Measurements from ENCODE around the gene PPP1R3C.

PPP1R3C gene

DNA sequence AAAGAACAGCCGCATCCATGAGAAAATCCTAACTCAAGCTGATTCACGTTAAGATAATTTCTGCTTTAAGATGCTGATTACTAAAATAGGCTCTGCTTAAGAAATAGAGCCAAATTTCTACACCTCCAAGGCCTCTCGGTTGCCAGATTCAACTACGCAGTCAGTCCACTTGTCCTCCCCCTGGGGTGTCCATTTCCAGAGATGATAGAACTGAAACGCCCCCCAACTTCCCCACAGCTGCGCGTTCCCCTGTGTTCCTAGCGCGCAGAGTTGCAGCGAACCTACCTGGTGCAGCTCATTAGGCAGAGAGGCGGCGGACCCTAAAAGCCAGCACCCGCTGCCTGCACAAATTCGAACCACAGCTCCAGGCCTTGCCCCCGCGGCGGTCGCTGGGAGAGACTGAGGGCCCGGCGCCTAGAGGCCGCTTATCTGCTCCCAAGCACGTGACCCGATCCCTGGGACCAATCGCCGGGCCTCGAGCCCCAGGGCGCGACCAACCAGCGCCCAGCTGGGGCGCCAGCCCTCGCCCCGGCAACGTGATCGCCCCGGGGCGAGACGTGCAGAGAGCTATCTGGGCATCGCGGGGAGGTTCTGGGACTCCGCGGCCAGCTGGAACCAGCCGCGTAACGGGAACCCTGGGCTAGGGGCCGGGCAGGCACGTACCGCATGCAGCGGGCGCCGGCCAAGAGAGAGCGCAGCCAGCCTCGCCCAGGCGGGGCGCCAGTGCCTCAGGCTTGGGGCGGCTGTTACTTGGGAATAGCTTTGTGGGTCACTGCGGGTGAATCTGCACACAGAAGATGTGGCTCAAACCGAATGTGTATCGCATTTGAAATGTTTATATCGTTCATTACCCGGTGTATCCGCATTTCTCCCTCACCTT is at the start of gene PPP1R3C:
Gene PPP1R3C (minus strand): TSS at position 401 of the 880 bp plus-strand sequence. CDS start 102 bp downstream, at position 299.
- DNase-seq = peak; percentile 31

DNA sequence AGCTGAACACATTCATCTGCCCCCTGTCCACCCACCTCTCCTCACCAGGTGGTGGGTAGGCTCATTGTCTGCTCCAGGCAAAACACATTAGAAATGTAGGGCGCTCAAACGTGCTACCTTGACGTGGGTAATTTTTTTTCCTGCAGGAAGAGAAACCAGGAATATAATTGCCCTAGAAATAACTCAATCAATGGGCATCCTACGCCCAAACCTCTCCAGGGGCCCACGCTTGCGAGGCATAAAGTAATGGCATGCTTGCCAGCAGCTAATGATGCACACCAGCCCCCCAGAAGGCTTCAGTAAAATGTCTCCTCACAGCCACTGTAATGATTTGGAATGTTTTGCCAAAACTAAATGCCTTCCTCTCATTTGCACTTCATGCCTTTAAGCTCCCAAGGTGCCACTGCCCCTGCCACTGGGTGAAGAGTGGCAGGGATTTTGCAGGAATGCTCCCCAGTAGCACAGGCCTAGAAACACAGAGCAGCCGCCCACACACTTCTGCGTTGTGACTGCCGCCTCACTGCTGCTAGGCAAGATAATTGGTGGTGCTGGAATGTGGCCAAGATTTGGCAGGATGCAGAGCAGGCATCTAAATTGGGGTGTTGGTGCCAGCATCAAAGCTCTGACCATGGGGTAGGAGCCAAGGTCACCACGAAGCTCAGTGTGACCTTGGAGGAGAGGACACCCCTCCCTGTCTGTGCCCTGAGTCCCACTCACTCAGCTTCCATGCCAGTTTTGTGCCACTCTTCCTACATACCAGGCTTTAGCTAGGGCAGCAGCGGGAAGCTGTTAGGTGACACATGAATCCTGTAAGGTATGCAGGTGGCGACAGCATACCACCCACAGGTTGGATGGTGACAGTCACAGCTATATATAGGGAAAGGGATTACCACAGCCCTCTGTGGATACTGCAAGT is 48.7 kb upstream of the PPP1R3C start:
- no peak for DNase-seq

DNA sequence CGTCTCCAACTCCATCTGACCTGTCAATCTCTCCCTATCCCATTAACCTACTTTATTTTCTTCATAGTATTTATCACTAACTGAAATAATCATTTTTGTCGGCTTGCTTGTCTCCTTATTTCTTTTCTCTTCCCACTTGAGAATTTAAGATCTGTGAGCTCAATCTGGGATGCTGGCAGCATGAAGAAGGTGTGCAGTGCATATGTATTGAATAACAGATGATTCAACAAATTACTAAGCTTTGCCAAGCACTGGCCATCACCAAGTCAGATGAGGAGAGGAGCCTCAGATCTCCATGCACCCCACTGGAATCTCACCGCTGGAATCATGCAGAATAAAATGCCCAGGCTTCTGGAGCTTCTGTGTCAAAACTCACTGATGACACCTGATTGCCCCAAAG is 47.6 kb upstream of the PPP1R3C start:
- no peak for DNase-seq

DNA sequence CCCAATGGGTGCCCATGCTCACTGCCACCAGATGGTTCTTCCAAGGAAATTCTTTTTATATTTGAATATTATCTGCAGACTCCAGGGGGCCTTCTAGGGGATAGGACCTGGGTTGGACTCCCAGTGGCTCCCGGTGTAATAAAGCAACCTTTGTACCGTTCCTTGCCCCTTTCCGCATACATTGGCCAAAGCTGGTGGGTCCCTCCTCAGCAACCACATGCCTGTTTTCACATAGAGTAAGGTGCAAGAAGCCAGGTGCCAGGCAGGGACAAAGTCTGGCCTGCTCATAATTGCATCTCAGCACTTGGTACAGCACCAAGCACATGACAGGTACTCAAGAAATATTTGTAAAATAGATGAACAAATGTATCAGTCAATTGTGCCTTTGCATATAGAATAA is 46.4 kb upstream of the PPP1R3C start:
- DNase-seq = no peak

DNA sequence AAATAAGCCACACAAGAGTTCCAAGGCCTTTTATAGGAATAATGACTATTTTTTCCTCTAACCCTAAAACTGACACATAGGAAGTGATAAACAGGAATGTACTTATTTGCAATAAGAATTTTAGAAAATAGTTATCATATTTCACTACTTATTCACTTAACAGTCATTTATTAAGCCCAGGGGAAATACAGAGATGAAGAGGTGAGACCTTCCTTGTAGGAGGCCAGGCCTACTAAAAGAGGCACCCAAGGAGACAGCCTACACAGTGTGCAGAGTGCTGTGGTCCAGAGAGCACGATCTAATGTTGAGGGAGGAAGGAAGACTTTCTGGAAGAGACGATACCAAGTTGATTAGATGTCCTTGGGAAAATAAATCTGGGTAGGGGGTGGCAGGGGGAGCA is 45.0 kb upstream of the PPP1R3C start:
- DNase-seq = no peak

DNA sequence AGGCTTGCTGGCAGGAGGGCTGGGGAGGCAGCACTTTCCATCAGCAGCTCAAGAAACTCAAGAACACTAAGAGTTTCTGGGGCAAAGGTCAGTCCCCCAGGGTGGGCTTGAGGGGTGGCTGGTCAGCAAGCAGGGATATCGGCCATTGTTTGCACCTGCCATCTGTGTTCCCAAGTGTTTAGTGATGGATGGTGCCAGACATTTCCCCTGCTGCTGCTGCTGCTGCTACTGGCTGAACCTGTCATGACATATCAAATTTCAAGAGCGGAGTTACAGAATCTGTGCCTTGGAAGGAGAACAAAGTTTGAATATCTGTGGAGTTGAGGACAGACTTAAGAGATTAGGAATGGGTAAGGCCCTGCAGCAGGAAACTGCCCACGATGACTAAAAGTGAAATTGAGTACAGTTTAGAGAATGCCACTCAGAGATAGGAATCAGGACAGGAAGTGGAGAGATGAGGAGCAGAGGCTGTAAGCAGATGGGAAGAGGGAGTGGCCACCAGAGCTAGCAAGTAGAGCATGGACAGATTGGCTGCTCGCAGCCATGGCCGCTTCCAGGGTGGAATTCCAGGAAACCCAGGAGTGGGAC is 39.2 kb upstream of the PPP1R3C start:
- no peak for DNase-seq

DNA sequence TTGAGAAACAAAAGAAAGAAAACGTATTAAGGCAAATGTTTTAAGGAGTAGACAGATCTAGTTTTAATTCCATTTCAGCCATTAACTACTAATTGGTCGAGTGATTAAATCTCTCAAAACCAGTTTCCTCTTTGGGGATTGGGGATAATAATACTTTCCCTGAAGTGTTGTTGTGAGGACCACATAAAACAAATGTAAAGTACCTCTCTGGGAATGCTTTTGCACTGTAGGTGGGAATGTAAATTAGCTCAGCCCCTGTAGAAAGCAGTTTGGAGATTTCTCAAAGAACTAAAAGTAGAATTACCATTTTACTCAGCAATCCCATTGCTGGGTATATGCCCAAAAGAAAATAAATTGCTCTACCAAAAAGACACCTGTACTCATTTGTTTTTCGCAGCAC is 36.0 kb upstream of the PPP1R3C start:
- no peak for DNase-seq

DNA sequence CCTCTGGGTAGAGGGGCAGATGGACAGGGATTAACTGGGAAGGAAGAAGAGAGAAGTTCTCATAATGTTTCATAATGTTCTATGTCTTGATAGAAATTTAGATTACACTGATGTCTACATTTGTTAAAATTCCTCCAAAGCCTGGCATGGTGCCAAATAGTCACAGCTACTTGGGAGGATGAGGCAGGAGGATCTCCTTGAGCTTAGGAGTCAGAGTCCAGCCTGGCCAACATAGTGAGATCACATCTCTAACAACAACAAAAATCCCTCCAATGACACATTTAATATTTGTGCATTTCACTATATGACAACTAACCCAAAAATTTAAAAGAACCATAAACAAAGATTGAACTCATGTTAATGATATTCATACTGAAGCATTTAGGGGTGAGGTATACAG is 33.0 kb upstream of the PPP1R3C start:
- DNase-seq = no peak

DNA sequence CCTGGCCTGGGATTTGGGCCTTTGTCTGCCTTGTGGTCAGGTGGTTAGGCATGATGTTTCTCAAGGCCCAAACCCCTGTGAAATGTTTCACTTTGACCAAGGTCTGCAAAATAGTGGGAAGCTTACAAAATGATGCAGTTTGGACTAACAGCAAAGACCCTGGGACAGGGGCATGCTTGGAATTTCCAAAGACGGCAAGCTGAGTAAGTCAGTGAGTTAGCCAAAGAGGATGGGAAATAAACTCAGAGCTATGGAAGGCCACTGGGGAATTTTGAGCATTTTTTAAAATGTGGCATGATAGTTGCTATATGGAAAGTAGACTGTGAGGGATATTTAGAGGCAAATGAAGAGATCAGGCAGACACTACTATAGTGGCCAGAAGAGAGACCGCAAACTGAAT is 31.6 kb upstream of the PPP1R3C start:
- DNase-seq = no peak

DNA sequence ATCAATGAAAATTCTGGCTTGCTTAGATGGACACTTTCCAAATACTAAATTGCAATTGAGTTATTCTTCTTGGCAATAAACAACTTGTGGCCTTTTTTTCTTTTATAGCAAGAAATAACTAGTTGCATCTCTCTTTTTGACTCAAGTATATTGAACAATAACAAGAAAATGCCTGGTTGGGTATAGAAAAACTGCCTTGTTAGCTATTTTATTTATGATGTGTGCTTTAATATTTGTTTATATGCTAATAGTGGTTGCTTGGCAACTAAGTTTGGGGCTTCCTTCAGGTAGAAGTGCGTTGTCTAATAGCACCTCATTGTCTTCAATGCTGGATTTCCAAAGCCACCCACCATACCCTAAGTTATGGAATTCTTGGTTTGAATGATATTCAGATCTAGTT is 30.1 kb upstream of the PPP1R3C start:
- DNase-seq = no peak

DNA sequence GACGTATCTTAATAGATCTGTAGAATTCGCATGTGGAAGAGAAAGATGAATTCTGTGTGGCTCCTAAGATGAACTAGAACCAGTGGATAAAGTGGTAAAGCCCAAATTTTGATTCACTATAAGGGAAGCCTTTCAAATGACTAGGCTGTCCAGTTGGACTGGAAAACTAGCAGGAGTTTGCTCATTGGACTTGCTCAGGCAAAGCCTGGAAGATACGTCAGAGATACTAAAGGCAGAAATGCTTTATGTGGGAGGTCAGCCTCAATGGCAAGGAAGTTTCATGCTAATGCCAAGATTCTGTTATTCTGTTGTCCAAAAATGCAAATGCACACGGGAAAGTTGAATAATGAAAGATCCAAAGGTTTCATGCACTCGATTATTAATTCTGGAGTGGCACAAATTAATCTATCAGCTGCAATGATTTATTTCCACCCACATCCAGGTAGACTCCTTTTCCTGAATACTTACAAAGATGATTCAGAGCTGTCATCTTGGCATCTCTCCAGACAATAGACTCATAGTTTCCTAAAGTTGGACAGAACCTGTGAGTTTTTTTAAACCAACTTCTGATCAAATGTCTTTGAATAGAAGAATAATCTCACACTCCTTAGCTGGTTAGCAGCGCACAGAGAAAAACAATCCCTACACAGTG is 20.5 kb upstream of the PPP1R3C start:
- DNase-seq = no peak

DNA sequence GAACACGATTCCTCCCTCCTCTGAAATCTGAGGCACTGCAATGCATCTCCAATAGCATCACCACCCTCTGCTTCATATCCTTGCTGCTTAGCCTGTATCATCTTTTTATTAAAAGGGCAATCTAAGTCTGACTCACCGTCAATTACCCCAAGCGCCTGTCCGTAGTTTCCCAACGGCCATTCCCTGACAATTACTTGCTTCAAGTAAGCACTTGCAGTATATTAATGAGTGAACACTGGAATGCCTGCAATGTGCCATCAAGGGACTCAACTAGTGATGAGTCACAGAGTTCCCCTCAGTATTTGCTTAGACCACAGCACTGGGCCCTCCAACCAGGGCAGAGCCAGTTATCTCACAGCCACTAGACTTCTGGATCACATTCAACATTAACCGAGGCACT is 19.5 kb upstream of the PPP1R3C start:
- no peak for DNase-seq

DNA sequence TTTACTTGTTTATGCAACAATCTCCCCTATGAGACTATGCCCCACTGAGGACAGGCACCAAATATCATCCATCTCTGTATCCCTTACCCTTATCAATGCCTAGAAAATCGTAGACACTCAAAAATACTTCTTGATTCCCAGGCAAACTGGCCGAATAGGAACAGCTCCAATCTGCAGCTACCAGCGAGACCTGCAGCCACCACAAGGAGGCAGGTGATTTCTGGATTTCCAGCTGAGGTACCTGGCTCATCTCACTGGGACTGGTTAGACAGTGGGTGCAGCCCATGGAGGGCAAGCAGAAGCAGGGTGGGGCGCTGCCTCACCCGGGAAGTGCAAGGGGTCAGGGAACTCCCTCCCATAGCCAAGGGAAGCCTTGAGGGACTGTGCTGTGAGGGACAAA is 10.8 kb upstream of the PPP1R3C start:
- DNase-seq = no peak

DNA sequence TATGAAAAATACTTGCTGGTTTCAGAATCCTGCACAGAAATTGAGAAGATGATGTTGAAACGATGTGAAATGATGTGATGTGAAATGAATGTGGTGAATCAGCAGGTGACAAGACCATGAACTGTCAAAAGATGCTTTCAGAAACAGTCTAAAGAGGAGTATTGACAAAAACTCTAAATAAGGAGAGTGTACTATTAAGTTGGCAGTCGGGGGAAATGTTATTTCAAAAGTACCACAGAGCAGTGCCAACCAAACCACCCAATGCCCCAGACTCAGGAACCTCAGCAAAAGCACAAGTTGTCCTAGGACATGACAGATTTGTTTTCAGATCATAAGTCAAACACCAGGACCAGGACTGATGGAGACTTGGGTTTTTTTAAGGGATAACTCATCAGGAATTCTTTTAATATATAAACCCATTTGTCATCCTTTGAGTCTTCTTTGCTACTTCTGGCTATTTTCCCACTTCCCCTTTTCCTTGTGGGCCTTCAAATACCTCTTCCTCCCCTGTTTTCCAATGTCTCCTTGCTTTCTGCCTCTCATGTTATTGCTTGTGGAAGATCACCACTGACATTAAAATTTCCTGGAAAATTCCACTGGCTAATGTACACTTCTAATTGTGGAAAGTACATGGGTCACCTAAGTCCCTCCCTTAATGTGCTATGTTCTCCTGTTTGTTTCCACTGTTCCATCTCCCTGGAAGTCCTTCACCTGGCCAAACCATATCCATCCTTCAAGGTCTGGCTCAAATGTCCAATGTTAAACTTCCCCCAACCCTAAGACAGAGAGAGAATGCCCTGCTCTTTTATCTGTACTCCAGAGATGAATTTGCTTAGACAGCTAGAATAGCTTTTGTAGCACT is 10.2 kb upstream of the PPP1R3C start:
- no peak for DNase-seq

DNA sequence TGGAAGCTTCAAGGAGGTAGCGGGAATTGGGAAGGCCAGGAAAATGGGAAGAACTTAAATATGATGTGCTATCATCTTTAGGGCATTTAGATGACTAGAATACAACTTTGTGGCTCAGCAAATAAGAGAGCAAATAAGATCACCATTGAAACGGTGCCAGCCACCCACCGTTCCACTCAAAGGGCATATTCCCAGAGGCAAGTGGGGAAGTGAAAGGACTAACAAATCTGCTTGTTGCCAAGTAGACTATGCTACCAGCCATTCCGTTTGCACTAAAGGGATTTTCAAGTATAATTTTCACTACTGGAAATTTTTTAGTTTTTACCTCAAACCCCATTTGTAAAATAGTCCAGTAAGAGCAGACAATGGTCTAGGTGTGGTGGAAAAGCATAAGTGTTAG is 4.0 kb upstream of the PPP1R3C start:
- DNase-seq = no peak

DNA sequence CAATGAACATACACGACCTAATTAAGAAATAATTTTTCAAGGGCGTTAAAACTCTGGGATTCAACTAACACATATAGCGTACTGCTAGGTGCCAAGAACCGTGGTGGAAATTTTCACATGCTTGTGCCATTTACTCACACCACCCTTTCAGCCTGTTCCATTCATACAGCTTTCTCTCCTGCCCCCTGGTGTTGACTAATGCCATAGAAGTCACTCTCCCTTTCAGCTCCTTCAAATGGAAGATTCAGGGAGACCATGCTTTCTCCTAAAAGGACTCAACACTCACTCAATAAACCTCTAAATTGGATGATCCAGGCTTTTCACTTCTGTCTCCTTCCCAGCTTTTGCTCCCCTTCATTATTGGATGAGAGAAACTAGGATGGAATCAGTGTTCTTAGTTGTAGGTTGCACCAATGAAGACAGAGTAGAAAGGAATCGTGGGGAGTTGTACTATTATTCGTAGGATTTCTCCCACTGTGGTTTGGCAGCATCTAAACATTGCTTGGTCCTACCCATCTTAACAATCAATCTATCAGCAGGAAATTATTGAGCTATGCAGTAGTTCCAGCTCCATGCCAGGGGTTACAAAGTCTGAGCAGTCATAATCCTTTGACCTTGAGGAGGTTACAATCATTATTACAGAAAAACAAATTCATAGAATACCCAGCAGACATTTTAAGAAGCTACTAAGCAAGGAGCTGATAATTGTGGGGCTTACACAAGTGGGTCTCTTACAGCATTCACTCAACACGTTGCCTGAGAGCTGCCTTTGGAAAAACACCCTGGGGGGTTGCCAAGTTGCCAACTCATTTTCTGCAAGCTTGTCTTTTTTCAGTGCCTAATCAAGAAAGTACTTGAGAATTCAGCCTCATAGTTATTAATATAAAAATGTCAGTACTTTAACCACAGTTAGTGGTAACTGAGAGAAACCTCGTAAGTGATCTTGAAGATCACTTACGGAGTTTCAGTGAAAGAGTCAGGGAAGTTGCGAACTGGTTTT is 2.8 kb upstream of the PPP1R3C start:
- peak; percentile 18 for DNase-seq

DNA sequence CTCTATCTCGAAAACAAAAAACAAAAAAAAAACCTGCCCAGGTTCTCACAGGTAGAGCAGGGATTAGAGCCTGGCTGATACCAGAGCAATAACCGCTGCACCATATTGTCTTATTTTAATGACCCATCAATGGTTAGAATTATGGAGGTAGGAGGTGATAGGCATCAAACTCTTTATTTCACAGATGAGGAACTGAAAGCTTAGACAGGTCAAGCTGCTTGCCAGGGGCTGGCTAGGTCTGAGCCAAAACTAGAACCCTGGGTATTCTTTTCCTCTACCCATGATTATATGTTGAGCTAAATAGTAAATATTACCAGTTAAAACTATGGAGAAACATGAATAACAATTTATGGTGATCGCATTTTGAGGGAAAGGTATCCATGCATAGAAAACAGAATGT is 2.0 kb upstream of the PPP1R3C start:
- no peak for DNase-seq

DNA sequence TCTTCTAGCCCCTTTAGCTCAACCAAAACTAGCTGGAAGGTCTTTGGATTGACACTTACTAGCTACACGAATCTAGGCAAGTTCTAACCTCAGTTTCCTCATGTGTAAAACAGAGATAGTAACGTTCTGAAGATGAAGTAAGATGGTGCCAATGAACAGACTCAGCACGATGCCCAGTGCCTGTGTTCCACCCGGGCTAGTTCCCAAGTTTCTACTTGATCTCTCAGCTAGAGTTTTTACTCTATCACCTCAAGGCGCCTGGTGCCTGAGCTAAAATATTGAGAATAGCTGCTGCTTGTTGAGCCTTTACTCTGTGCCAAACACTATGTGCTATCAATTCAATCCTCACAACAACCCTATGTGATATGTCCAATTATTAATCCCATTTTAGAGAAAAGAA is 1.4 kb upstream of the PPP1R3C start:
- no peak for DNase-seq

DNA sequence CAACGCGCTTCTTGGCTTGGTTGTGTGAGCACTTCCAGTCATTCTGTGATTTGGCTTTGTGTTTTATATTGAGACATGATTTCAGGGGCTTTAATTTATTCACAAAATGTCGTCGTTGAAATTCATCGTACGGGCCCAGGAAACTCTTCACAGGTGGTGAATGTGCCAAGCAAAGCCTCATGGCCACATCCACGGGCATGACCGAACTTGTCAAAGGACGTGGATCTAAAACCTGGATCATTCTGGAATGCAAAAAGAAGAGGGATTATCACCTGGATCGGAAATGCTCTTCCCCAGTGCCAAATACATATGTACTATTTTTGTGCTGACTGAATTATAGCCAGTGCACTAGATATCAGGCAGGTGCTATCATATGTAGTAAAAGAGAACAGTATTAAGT is 2.2 kb downstream of the PPP1R3C start:
- DNase-seq = no peak

DNA sequence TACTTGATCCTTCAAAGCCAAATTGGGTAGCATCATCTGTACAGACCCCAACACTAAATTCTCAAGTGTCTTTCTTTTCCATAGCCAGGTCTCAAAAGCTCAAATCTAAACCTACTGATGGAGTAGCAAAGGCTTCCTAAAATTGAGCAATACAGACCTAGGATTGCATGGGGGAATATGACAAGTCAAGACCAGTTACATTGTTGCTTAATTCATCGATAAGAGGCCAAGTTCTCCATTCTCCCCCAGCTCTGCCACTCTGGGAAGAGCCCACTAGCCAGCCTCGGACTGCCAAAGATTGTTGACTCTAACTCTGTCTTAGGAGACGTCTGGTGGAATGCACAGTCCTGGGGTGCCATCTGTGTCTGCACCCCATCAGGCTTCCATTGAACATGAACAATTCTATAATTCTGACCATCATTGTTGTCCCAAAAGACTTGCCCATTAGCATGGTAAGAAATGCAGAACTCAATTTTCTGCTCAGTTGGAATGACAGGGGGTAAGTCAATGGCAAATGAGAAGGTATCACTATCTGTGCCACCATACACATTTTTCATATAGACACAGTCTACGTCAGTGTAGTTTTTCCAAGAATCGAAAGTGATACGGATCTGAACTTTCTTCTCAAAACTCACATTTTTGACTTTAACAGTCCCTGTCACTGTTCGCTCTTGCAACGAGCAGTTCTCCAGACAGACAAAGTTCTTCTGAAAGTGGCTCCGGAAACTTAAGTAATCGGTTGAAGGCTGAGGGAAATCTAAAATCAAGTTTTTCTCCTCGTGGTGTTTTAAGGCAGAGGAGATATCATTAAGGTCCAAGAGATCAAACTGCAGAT is 2.9 kb downstream of the PPP1R3C start:
- DNase-seq = no peak
